Suppressor macrophage treated with lipopolysaccharide for 4 hours (primary cell): Measurements from ENCODE around the gene PPP1R15B.

Experiments used
- DNase-seq: peaks from one replicate; pipeline ENCODE4 v3.0.0-alpha.2; 2020

The PPP1R15B gene

DNA sequence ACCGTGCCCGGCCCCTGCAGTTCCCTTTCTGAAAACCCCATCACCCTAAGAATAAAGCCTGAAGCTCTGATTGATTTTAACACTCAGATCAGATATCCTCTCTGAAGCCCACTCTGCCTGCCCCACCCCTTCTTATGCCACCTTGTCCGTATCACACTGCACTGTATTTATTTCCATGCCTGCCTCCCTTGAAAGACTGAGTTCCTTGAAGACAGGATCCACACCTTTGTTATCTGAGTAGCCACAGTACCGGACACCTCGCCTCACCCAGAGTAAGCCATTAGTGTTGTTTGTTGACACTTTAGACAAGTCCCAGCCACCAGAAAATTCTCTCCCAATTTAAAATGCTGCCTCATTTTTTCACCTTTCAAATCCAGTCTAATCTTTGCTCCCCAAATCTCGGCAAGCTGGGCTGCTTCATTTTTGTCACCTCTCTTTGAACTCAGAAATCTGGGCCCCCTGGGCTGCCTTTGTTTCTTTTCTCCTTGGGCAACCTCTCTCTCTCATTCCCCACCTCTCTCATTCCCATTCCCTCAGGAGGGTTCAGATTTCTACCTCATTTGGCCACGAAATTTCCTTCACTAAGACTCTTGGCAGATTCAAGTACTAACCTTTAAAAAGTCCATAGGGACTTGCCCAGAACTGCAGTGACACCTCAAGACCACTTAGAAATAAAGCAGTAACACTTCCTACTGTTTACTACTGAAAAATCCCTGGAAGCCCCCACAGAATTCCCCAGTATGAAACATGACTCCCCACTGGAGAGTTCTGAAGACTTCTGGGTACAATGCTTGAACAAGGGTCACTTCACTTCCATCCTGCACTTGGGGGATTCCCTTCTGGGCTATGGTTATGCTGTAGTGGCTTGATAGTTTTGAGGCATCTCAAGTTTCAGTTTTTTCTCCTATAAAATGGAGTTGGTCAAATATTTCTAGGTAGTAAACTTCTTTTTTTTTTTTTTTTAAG lies 8.7 kb upstream of the PPP1R15B start:
- peak; percentile 70 for DNase-seq

- DNase-seq = no peak
These were observed 7.4 kb upstream of the PPP1R15B start for GRCh38 chr1:204419064-204419403.

DNA sequence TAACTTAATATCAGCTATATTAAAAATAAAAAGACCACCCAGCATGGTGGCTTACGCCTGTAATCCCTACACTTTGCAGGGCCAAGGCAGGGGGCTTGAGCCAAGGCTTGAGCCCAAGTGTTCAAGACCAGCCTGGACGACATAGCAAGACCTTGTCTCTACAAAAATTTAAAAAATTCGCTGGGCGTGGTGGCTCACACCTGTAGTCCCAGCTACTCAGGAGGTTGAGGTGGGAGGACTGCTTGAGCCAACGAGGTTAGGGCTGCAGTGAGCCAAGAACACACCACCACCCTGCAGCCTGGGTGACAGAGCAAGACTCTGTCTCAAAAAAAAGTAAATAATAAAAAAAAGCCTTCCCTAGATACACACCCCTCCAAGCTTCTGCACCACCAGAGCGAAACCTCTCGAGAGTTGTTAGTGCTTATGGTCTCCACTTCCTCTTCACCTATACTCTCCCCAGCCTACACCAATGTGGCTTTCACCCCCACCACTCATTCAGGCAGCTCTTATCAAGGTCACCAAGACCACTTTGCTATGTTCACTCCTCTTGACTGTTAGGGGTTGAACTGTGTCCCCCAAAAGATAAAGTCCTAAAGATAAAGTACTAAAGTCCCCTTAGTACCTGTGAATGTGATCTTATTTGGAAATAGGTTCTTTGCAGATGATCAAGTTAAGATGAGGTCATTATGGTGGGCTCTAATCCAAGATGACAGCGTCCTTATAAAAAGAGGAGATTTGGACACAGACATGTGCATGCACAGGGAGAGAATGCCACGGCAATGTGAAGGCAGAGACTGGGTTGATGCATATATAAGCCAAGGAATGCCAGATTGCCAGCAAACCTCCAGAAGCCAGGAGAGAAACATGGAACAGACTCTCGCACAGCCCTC lies 6.8 kb upstream of the PPP1R15B start:
- DNase-seq = no peak

- peak; percentile 97 for DNase-seq
These were observed 5.7 kb upstream of the PPP1R15B start for GRCh38 chr1:204417074-204417997.

- DNase-seq = no peak
These were observed 5.0 kb upstream of the PPP1R15B start for GRCh38 chr1:204416589-204417073.

GRCh38 chr1:204415351-204415750 lies 3.7 kb upstream of the PPP1R15B start:
- no peak for DNase-seq

GRCh38 chr1:204414016-204414415 lies 2.4 kb upstream of the PPP1R15B start:
- peak; percentile 77 for DNase-seq

DNA sequence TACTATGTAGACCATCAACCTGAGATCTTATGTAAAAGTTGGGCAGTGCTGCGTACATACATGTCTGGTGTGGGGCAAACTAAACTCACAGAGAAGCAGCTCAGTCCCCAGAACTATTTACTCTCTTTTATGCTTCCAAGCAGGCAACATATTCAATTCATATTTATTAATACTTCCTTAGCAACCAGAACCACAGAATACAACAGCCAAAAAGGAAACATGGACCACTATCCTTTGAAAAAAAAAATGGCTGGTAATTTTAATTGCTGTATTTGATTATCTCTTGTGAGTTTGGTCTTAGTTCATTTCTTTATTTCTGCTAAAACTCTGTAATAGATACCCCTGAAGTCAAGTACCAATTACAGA lies 1.5 kb upstream of the PPP1R15B start:
- no peak for DNase-seq

DNA sequence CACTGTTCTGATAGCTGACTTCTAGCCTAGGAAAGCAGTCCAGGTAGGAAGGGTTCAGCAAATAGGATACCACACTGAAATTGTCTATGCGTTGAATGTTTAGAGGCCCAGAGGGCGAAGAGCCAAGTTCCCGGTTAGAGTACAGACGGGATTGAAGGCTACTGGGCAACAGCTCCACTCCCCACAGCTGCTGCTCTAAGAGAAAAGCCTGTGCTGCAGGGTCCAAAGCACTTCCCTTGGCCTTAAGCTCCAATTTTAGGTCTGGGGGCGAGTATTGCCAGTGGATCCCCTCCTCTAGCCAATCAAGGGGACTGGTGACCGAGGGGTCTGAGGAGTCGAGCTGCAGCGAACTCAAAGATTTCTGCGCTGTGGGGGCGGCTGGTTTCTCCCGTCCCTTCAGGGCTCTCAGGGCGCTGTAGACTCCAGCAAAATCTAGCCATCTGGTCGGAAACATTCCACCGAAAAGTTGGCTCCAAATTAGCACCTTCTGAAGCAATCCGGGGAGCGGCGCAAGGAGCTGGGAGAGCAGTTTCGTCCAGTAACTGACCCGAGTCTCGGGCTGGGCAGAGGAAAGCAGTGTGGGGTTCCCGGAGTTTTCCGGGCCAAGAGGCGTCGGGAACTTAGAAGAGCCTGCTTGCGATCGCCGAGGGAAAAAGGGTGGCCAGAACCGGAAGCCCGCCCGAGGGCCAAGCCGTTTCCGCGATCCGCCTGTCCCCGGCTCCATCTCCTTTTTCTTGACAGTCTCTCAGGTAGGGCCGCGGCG lies 748 bp downstream of the PPP1R15B start:
- DNase-seq = peak; percentile 57

DNA sequence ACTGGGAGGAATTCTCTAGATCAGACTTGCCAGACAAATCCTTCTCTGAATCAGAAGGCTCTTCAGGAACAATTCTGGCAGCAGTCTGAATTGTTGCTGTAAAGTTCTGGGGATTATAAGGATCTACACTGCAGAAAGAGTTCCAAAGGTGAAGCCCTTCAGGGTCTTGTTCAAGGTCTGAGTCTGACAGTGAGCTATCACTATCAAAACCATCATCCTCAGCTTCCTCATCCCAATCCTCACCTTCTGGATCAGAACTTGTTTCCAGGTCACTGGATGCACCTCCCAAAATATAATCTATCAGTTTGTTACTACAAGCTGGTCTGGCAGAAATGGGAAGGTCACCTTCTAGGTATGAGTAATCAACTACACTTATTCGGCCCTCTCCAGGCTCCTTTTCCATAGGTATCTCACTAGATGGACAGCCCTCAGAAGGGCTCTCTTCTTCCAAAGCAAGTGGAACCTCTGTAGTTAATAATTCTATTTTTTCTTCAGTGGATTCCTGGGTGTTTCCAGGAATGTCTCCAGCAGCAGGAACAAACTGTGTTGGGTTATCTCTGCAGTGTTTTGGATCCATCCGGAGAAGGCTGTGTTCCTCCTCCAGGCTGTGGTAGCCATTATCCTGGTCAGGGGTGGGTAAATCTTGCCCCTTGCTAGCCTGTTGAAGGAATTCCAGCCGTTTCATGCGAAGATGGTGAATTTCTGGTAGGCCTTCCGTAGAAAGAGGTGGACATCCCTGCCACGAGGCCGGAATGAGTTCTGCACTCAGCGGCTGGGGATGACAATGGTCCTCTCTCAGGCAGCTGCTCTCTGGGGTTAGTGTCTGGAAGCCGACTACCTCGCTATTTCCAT lies 1.6 kb downstream of the PPP1R15B start:
- DNase-seq = no peak

- no peak for DNase-seq
These were observed 2.5 kb downstream of the PPP1R15B start for GRCh38 chr1:204409123-204409522.

GRCh38 chr1:204408602-204409001 lies 3.0 kb downstream of the PPP1R15B start:
- no peak for DNase-seq

- no peak for DNase-seq
These were observed 3.5 kb downstream of the PPP1R15B start for GRCh38 chr1:204408074-204408507.

- no peak for DNase-seq
These were observed 4.2 kb downstream of the PPP1R15B start for GRCh38 chr1:204407295-204407971.

GRCh38 chr1:204406621-204407020 lies 5.0 kb downstream of the PPP1R15B start:
- no peak for DNase-seq

- no peak for DNase-seq
These were observed 5.6 kb downstream of the PPP1R15B start for GRCh38 chr1:204405988-204406387.

GRCh38 chr1:204404629-204405028 lies 7.0 kb downstream of the PPP1R15B start:
- DNase-seq = no peak

DNA sequence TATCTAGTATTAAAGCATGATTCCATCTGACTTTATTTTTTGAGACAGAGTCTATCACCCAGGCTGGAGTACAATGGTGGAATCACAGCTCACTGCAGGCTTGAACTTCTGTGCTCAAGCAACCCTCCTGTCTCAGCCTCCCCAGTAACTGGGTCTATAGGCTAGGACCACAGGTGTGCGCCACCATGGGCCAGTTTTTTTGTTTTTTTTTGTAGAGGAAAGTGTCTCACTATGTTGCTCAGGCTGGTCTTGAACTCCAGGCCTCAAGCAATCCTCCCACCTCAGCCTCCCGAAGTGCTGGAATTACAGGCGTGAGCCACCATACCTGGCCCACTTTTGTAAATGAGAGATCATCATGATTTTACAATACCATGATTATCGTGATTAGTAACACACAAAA lies 9.2 kb downstream of the PPP1R15B start:
- no peak for DNase-seq

- DNase-seq = no peak
These were observed 9.9 kb downstream of the PPP1R15B start for GRCh38 chr1:204401730-204402129.

DNA sequence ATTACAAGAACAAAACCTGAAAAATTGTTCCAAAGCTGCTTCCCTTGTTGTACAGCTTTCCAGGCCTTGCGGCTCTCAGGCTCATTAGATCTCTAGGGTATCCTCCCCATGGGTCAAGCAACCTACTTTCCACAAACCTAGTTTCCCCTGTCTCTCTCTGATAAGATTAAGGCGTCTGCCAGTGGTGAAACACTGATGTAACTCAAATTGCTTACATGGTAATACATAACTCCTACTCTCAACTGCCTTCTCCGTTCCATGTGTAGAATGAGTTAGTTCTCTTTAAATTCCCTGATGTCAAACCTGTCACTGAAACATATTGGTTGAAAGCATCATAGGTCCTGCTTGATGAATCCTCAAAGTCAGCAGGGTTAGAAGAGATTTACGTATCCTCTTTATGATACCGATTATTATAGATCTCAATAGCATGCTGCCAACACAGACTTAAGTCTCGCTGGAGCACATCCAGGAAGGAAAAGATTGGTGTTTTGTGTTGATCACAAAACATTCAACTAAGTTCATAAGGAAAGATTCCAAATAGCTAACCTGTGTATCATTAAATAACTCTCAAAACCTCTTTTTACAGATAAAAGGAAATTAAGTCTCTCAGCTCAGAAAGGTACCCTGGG lies 10.6 kb downstream of the PPP1R15B start:
- DNase-seq = no peak
